ENCODE data around the gene COL15A1.

Gene COL15A1

GRCh38 chr9:98957826-98958225 is 14.1 kb downstream of the COL15A1 start:
- peaks cover 51% of the 10 kb centered on the region for H3K4me1 ChIP-seq (ENCODE audit: control insufficient read depth, insufficient read depth, low read length)
- no peaks in the 10 kb centered on the region for H3K36me3 ChIP-seq (ENCODE audit: control insufficient read depth, insufficient read depth, low read length)
- H3K4me3 ChIP-seq (ENCODE audit: low read length), result no peak overlapping the region
- H3K27me3 ChIP-seq (ENCODE audit: control insufficient read depth, insufficient read depth, low read length), result no peaks in the 10 kb centered on the region
- H3K9ac ChIP-seq (ENCODE audit: low read length), result no peak overlapping the region
- peak overlapping the region; percentile 84 for H3K27ac ChIP-seq (ENCODE audit: low read depth, low read length)

- Histone ChIP-seq H3K4me1 (ENCODE audit: control insufficient read depth, insufficient read depth, low read length) (peaks cover 53% of the 10 kb centered on the region), H3K9ac (ENCODE audit: low read length) (no peak overlapping the region), H3K27me3 (ENCODE audit: control insufficient read depth, insufficient read depth, low read length) (no peaks in the 10 kb centered on the region), H3K36me3 (ENCODE audit: control insufficient read depth, insufficient read depth, low read length) (no peaks in the 10 kb centered on the region), H3K27ac (ENCODE audit: low read depth, low read length) (peak overlapping the region; percentile 84), H3K4me3 (ENCODE audit: low read length) (no peak overlapping the region)
Measured at GRCh38 chr9:98958271-98958984, 14.7 kb downstream of the COL15A1 start.

- Histone ChIP-seq H3K9ac (ENCODE audit: low read length) (no peak overlapping the region), H3K36me3 (ENCODE audit: control insufficient read depth, insufficient read depth, low read length) (no peaks in the 10 kb centered on the region), H3K27ac (ENCODE audit: low read depth, low read length) (peak overlapping the region; percentile 84), H3K27me3 (ENCODE audit: control insufficient read depth, insufficient read depth, low read length) (no peaks in the 10 kb centered on the region), H3K4me3 (ENCODE audit: low read length) (no peak overlapping the region), H3K4me1 (ENCODE audit: control insufficient read depth, insufficient read depth, low read length) (peaks cover 62% of the 10 kb centered on the region)
Measured at GRCh38 chr9:98960409-98960808, 16.7 kb downstream of the COL15A1 start.

- Histone ChIP-seq H3K4me3 (ENCODE audit: low read length) (no peak overlapping the region), H3K36me3 (ENCODE audit: control insufficient read depth, insufficient read depth, low read length) (no peaks in the 10 kb centered on the region), H3K9ac (ENCODE audit: low read length) (no peak overlapping the region), H3K27me3 (ENCODE audit: control insufficient read depth, insufficient read depth, low read length) (no peaks in the 10 kb centered on the region), H3K27ac (ENCODE audit: low read depth, low read length) (peak overlapping the region; percentile 84), H3K4me1 (ENCODE audit: control insufficient read depth, insufficient read depth, low read length) (peaks cover 68% of the 10 kb centered on the region)
Measured at GRCh38 chr9:98961513-98962180, 17.9 kb downstream of the COL15A1 start.

- H3K27me3 ChIP-seq (ENCODE audit: control insufficient read depth, insufficient read depth, low read length), result no peaks in the 10 kb centered on the region
- peaks cover 65% of the 10 kb centered on the region for H3K4me1 ChIP-seq (ENCODE audit: control insufficient read depth, insufficient read depth, low read length)
- H3K36me3 ChIP-seq (ENCODE audit: control insufficient read depth, insufficient read depth, low read length), result no peaks in the 10 kb centered on the region
- H3K4me3 ChIP-seq (ENCODE audit: low read length), result no peak overlapping the region
- H3K27ac ChIP-seq (ENCODE audit: low read depth, low read length), result no peak overlapping the region
- H3K9ac ChIP-seq (ENCODE audit: low read length), result no peak overlapping the region
Measured at GRCh38 chr9:98962181-98962560, 18.5 kb downstream of the COL15A1 start.

GRCh38 chr9:98962861-98963260 is 19.2 kb downstream of the COL15A1 start:
- Histone ChIP-seq H3K36me3 (ENCODE audit: control insufficient read depth, insufficient read depth, low read length) (no peaks in the 10 kb centered on the region), H3K9ac (ENCODE audit: low read length) (no peak overlapping the region), H3K4me3 (ENCODE audit: low read length) (no peak overlapping the region), H3K4me1 (ENCODE audit: control insufficient read depth, insufficient read depth, low read length) (peaks cover 63% of the 10 kb centered on the region), H3K27me3 (ENCODE audit: control insufficient read depth, insufficient read depth, low read length) (no peaks in the 10 kb centered on the region), H3K27ac (ENCODE audit: low read depth, low read length) (peak overlapping the region; percentile 28)

- Histone ChIP-seq H3K36me3 (ENCODE audit: control insufficient read depth, insufficient read depth, low read length) (no peaks in the 10 kb centered on the region), H3K4me1 (ENCODE audit: control insufficient read depth, insufficient read depth, low read length) (peaks cover 63% of the 10 kb centered on the region), H3K27ac (ENCODE audit: low read depth, low read length) (peak overlapping the region; percentile 82), H3K4me3 (ENCODE audit: low read length) (peak overlapping the region; percentile 3), H3K9ac (ENCODE audit: low read length) (no peak overlapping the region), H3K27me3 (ENCODE audit: control insufficient read depth, insufficient read depth, low read length) (no peaks in the 10 kb centered on the region)
Measured at GRCh38 chr9:98964201-98964600, 20.5 kb downstream of the COL15A1 start.

GRCh38 chr9:98964911-98965336 is 21.2 kb downstream of the COL15A1 start:
- no peak overlapping the region for H3K9ac ChIP-seq (ENCODE audit: low read length)
- no peaks in the 10 kb centered on the region for H3K36me3 ChIP-seq (ENCODE audit: control insufficient read depth, insufficient read depth, low read length)
- H3K4me3 ChIP-seq (ENCODE audit: low read length), result no peak overlapping the region
- H3K27me3 ChIP-seq (ENCODE audit: control insufficient read depth, insufficient read depth, low read length), result no peaks in the 10 kb centered on the region
- H3K4me1 ChIP-seq (ENCODE audit: control insufficient read depth, insufficient read depth, low read length), result peaks cover 59% of the 10 kb centered on the region
- peak overlapping the region; percentile 82 for H3K27ac ChIP-seq (ENCODE audit: low read depth, low read length)

GRCh38 chr9:98966676-98967075 is 23.0 kb downstream of the COL15A1 start:
- peak overlapping the region; percentile 47 for H3K27ac ChIP-seq (ENCODE audit: low read depth, low read length)
- no peaks in the 10 kb centered on the region for H3K36me3 ChIP-seq (ENCODE audit: control insufficient read depth, insufficient read depth, low read length)
- H3K4me3 ChIP-seq (ENCODE audit: low read length), result no peak overlapping the region
- H3K9ac ChIP-seq (ENCODE audit: low read length), result no peak overlapping the region
- H3K27me3 ChIP-seq (ENCODE audit: control insufficient read depth, insufficient read depth, low read length), result no peaks in the 10 kb centered on the region
- H3K4me1 ChIP-seq (ENCODE audit: control insufficient read depth, insufficient read depth, low read length), result peaks cover 62% of the 10 kb centered on the region

- no peaks in the 10 kb centered on the region for H3K27me3 ChIP-seq (ENCODE audit: control insufficient read depth, insufficient read depth, low read length)
- no peak overlapping the region for H3K9ac ChIP-seq (ENCODE audit: low read length)
- no peaks in the 10 kb centered on the region for H3K36me3 ChIP-seq (ENCODE audit: control insufficient read depth, insufficient read depth, low read length)
- peak overlapping the region; percentile 47 for H3K27ac ChIP-seq (ENCODE audit: low read depth, low read length)
- H3K4me3 ChIP-seq (ENCODE audit: low read length), result no peak overlapping the region
- H3K4me1 ChIP-seq (ENCODE audit: control insufficient read depth, insufficient read depth, low read length), result peaks cover 63% of the 10 kb centered on the region
Measured at GRCh38 chr9:98967257-98967656, 23.6 kb downstream of the COL15A1 start.

- H3K27ac ChIP-seq (ENCODE audit: low read depth, low read length), result peak overlapping the region; percentile 47
- no peaks in the 10 kb centered on the region for H3K36me3 ChIP-seq (ENCODE audit: control insufficient read depth, insufficient read depth, low read length)
- no peaks in the 10 kb centered on the region for H3K27me3 ChIP-seq (ENCODE audit: control insufficient read depth, insufficient read depth, low read length)
- no peak overlapping the region for H3K4me3 ChIP-seq (ENCODE audit: low read length)
- no peak overlapping the region for H3K9ac ChIP-seq (ENCODE audit: low read length)
- peaks cover 64% of the 10 kb centered on the region for H3K4me1 ChIP-seq (ENCODE audit: control insufficient read depth, insufficient read depth, low read length)
Measured at GRCh38 chr9:98967680-98968079, 24.0 kb downstream of the COL15A1 start.

GRCh38 chr9:98968601-98969337 is 25.1 kb downstream of the COL15A1 start:
- no peak overlapping the region for H3K4me3 ChIP-seq (ENCODE audit: low read length)
- H3K4me1 ChIP-seq (ENCODE audit: control insufficient read depth, insufficient read depth, low read length), result peaks cover 68% of the 10 kb centered on the region
- H3K36me3 ChIP-seq (ENCODE audit: control insufficient read depth, insufficient read depth, low read length), result no peaks in the 10 kb centered on the region
- no peak overlapping the region for H3K9ac ChIP-seq (ENCODE audit: low read length)
- no peaks in the 10 kb centered on the region for H3K27me3 ChIP-seq (ENCODE audit: control insufficient read depth, insufficient read depth, low read length)
- H3K27ac ChIP-seq (ENCODE audit: low read depth, low read length), result peak overlapping the region; percentile 47

Data from rectal smooth muscle tissue (tissue), 1 donor.